HG02943 (cell line): Measurements from ENCODE around the gene SORD.
"Not testable (repeated sequence)": the region's sequence is repeated elsewhere in the genome, so short reads cannot be mapped to it uniquely, and the experiment has no call there.

Source experiments
- ATAC-seq: cut with Tn5 transposase; IDR thresholded peaks from one replicate; pipeline ENCODE4 v1.9.1; 2021; ENCODE audit warnings: mild to moderate bottlenecking, low read depth, moderate library complexity; ENCODE audit not compliant: unreplicated experiment

SORD gene

GRCh38 chr15:45093622-45094357 is 70.8 kb downstream of the SORD start:
- no peak for ATAC-seq

GRCh38 chr15:45094358-45094730 is 71.3 kb downstream of the SORD start:
- ATAC-seq, result no peak

DNA sequence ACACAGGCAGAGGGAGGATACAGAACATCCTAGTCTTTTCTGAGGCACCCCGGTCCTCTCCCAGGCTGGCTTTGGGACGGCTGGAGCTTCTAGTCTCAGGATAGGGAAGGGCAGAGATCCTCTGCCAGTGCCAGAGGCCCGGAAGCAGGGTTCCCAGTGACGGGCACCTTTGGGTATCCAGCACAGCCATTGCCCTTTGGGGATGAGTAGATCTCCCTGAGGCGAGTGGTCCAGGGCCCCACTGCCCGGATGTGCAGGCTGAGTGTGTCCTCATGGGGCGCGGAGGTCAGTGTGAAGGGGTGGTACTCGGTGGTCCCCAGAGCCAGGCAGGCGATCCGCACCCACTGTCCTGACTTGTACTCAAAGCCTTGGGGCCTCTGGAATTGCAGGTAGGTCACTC is 72.7 kb downstream of the SORD start:
- ATAC-seq, result no peak

DNA sequence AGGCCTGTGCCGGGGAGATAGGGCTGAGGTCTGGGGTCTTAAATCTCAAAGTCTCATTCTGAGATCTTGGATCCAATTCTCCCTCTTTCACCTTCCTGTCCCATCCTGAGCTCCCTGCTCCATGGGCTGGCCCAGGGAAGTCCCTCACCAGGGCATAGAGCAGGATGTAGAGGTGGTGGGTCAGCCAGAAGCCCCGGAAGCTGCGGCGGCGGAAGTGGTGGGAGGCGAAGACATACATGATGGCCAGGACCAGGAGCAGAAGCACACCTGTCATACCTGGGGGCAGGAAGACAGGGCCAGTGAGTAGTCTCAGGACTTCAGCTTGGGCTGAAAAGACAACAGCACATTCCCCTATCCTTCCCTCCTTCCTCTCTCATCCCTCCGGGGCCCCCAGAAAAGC is 74.5 kb downstream of the SORD start:
- ATAC-seq, result no peak

- no peak for ATAC-seq
Measured at GRCh38 chr15:45099549-45100165, 76.7 kb downstream of the SORD start.

- no peak for ATAC-seq
Measured at GRCh38 chr15:45100884-45101625, 78.1 kb downstream of the SORD start.

DNA sequence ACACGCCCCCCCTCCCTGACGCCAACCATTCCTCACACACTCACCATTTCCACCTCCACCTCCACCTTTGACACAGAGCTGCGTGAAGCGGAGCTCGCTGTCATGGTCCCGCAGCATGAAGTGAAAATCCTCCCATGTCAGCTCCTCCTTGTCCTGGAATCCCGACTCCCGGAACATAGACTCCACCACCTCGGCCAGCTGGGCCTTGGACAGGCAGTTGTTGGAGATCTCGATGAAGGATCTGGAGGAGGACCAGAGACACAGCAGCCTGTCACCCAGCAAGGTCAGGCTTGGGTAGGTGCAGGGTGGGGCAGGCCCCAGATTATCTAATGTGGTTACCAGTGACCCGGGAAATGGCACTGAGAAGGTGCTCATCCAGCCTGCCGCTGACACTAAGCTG is 78.8 kb downstream of the SORD start:
- ATAC-seq, result no peak

- no peak for ATAC-seq
Measured at GRCh38 chr15:45102226-45102625, 79.2 kb downstream of the SORD start.

DNA sequence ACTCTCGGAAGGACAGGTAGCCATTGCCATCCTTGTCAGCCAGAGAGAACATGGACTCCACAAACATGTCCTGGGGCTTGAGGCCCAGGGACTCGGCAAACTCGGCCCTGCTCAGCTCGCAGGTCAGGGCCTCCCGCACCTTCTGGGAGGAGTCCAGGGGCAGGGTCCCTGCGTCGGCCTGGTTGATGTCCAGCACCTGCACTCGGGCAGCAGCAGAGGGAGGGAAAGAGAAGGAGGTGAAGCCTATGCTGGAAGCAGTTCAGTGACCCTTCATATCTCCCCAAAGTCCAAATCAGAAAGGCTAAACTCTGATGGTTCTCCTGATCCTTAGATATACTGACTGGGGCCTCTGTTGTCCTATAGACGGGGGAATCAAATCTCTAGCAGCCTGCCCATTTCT is 81.2 kb downstream of the SORD start:
- not testable (repeated sequence) for ATAC-seq

DNA sequence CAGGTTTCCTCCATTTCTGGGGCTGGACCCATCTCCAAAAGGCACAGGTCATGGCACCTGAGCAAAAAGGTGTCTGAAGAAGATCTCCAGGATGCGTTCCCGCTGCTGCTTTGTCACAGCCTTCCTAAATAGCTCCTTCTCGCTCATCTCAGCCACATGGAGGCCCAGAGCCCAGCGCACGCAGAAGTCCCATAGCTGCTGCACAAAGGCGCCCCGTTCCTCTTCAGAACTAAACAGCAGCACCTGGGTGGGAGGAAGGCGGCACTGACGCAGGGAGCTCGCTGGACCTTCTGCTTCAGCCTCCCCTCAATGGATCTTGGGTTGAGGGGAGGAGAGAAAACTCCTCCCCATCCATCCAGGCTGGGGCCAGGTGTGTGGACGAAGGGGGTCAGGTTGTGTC is 82.6 kb downstream of the SORD start:
- ATAC-seq, result no peak

DNA sequence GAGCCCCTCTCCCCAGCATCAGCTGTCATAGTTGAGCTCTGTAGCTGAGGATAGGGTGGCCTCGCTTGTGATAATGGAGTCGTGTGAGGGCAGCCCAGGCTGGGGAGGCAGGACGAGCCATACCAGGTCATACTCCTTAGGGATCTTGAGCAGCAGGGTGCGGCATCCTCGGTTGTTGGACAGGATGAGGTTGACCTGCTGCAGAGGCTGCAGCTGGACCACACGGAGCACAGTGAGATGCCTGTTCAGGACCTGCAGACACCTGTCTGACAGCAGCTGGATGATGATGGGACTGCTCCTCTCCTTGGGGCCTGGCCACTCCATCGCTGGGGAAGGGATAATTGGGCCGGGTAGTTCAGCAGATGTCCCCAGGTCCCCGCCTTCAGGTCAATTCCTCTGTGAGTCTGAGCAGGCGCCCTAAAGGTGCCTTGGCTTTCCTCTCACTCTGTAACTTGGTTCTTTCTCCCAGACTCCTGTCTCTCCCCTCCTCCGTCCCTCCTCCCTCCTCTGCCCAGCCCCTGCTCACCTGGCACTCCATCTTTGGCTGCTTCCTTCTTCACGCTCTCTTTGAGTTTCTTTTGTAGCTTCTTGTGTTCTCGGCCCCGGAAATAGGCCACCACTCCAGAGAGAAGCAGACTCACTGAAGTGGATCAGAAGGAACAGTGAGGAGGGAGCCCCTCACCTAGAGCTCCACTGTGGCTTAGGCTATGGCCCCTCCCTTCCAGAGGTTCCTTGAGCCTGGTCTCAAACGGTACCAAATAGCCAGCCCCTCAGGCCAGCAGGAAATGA is 83.2 kb downstream of the SORD start:
- ATAC-seq, result no peak

DNA sequence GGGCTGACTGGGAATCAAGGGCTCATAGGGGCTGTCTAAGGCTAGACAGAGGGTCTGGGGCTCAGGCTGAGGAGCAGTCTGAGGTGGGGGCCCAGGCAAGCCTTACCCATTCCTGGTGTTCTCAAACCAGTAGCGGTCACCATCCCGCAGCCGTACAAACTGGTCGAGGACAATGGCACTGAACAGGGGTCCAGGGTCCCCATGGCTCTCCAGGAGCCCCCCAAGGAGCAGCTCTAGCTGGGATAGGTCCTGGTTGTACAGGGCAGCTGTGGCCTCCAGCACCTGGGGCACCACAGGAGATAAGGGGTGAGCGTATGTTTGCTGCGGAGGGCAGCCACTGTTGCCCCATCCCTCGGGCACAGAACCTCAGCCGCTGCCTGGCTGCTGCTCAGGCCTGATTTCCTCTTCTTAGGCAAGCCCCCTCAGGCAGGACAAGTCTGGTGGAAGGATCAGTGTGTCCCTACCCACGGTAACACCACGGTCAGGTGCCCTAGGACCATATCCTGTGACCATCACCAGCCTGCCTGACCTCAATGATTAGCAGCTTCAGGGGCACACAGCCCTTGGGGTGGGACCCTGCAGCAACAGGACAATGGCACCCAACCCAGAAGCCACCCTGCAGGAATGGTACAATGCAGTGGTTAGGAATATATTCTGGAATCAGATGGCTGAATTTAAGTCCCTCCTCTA is 85.1 kb downstream of the SORD start:
- ATAC-seq, result no peak

- no peak for ATAC-seq
Measured at GRCh38 chr15:45110256-45110820, 87.3 kb downstream of the SORD start.

DNA sequence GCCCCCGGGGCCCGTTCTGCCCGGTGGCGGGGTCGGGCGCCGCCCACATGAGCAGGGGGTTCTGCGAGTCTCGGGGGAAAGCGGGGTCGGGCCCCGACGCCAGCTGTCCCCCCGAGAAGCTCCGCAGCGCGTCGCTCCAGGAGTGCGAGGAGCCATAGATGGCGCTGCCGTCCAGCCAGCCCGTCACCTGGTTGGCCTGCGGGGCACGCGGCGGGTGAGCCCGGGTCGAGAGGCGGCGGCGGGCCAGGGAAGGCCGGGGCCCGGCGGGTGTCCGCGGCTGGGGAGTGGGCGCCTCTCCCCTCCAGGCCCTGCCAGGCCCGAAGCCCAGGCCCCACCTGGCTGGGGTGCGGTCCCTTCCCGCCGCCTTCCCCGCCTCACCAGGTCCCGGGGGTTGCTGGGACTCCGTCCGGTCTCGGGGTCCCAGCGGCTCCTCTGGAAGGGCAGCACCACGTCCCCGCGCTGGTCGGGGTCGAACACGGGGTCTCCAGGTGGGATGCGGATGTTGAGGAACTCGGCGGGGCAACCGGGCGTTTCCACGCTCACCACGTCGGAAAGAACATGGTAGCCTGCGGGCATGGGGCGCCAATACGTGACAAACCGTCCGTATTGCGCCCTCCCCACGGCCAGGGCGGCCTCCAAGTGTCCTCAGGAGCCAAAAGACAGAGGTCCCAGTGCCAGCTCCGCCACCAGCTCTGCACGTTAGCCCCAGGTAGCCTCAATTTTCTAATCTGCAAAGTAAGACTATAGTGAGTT is 88.6 kb downstream of the SORD start:
- ATAC-seq, result no peak

- no peak for ATAC-seq
Measured at GRCh38 chr15:45112143-45112590, 89.2 kb downstream of the SORD start.

- no peak for ATAC-seq
Measured at GRCh38 chr15:45112591-45113379, 89.8 kb downstream of the SORD start.

DNA sequence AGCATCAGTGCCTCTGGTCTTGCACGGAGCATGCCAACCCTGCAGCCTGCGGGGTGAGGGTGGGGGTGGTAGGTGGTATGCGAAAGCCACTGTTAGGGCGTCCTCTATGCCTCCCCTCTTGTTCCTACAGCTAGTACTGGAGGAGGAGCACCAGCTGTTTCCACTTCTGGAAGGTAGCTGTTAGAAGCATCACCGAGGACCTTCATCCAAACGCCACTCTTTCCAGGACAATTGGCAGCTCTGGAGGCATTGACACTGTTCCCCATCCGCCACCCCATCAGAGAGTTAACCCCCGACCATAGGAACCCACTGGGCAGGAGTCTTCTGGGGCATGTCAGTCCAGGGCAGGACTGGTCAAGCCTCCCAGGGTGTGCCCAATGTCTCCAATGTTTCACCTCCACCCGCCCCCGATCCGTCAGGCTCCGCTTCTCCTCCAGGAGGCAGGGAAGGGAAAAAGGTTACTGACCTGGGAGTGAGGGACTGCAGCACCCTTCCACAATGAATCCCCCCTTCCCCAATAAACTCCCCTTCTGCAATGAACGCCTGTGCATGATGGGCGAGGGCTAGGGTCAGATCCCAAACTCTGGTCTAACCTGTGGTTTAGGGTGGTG is 90.5 kb downstream of the SORD start:
- ATAC-seq, result no peak
